HG03060 (cell line): ENCODE measurements around the gene NPIPA5.
"Not testable (repeated sequence)": the region's sequence is repeated elsewhere in the genome, so short reads cannot be mapped to it uniquely, and the experiment has no call there.

Source experiments
- ATAC-seq: cut with Tn5 transposase; IDR thresholded peaks from one replicate; pipeline ENCODE4 v1.9.1; 2021; ENCODE audit warnings: low read depth, moderate number of reproducible peaks; ENCODE audit not compliant: unreplicated experiment

Gene NPIPA5

DNA sequence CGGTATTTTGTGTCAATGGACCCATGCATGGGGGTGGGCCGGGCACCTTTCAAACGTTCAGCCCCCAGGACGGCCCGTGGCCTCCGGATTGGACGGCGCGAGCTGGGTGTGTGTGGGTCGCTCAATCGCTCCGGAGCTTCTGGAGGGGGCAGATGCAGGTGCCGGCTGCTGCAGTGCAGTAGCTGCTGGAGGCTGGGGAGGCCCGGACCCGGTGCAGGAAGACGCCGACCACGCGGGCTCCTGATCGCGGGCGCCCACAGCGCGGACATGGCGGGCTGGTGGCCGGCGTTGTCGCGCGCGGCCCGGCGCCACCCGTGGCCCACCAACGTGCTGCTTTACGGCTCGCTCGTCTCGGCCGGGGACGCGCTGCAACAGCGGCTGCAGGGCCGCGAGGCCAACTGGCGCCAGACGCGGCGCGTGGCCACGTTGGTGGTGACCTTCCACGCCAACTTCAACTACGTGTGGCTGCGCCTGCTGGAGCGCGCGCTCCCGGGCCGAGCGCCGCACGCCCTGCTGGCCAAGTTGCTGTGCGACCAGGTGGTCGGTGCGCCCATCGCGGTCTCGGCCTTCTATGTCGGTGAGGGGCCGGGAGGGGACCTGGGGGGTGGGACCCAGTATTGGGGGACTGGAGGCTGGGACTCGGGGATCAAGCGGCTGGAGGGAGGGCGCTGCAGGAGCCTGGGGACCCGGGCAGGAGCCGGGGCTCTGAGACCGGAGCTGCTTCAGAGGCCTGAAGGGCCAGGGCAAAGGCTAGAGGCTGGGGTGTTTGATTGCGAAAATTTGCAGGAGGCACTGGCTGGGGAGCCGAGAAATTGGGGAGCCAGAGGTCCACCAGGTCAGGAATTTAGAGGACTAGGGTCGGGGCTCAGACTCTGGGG lies 17.8 kb upstream of the NPIPA5 start, which contains the start of gene MPV17L:
Gene MPV17L, plus strand, starts transcription at position 124 of the 878 bp plus-strand sequence. Its CDS starts 144 bp downstream, at position 268.
- ATAC-seq = not testable (repeated sequence)

DNA sequence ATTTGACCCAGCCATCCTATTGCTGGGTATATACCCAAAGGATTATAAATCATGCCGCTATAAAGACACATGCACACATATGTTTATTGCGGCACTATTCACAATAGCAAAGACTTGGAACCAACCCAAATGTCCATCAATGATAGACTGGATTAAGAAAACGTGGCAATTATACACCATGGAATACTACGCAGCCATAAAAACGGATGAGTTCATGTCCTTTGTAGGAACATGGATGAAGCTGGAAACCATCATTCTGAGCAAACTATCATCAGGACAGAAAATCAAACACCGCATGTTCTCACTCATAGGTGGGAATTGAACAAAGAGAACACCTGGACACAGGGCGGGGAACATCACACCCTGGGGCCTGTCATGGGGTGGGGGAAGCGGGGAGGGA lies 14.9 kb upstream of the NPIPA5 start:
- not testable (repeated sequence) for ATAC-seq

DNA sequence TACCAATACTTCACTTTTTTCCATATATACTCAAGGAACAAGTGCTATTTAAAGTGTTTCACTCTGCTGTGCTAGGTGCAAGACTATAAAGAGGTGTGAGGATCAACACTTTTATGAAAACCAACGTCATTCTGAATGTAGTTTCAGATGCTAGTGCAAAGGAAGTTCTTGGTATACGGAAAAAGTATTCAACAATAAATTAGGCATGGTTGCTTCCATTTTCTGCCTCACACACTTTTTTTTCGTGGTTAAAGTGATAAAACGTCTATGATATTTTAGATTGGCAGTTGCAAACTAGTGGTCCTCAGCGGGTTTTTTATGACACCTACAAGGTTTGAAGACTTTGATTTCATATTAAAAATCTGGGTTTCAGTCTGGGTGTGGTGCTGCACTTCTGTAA lies 11.8 kb upstream of the NPIPA5 start:
- not testable (repeated sequence) for ATAC-seq

DNA sequence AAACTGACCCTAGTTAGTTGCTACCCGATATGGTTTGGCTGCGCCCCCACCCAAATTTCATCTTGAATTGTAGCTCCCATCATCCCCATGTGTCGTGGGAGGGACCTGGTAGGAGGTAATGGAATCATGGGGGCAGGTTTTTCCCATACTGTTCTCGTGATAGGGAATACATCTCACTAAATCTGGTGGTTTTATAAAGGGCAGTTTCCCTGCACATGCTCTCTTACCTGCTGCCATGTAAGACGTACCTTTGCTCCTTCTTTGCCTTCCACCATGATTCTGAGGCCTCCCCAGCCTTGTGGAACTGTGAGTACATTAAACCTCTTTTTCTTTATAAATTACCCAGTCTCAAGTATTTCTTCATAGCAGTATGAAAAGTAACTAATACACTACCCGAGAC lies 10.0 kb upstream of the NPIPA5 start:
- not testable (repeated sequence) for ATAC-seq

DNA sequence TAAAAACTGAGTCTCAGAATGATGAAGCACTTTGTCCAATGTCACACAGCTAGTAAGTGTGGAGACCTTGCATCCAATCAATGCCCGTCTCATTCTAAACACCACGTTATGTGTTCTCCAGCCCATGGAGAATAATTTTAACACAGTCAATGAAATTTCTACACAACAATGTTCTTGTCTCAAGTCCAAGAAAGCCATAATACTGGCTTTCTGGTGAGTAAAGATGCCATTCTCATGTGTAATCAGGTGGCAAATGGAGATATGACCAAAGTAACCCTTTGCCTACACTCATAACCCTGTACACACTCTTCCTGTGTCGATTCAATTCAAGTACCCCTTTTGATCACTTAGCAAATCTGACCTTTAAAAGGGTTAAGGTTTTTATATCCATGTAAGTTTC lies 4.7 kb upstream of the NPIPA5 start:
- ATAC-seq = not testable (repeated sequence)

DNA sequence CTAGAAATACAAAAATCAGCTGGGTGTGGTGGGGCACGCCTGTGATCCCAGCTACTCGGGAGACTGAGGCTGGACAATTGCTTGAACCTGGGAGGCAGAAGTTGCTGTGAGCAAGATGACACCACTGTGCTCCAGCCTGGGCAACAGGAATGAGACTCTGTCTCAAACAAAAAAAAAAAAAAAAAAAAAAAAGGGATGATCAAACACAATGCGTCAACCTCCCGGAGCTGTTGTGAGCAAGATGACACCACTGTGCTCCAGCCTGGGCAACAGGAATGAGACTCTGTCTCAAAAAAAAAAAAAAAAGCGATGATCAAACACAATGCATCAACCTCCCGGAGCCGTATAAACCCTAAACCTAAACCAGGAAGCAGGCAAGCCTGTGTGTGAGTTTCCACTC lies 20.6 kb downstream of the NPIPA5 start:
- not testable (repeated sequence) for ATAC-seq

DNA sequence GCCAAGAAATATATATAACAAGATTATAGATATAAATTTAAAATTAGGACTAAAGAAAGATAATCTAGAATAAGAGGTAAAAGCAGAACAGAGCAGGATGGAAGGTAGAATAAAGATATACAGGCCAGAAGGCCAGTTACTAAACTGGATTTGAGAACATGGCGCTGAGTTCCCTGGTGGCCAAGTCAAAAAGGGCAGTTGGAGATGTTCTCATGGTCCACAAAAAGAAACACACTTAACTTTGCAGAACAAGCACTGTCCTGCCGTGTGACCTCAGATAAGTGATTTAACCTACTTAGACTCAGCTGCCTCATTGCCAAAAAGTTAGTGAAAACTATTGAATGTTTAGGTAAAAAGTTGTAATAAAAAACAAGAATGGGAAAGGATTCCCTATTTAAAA lies 23.2 kb downstream of the NPIPA5 start:
- ATAC-seq = not testable (repeated sequence)

DNA sequence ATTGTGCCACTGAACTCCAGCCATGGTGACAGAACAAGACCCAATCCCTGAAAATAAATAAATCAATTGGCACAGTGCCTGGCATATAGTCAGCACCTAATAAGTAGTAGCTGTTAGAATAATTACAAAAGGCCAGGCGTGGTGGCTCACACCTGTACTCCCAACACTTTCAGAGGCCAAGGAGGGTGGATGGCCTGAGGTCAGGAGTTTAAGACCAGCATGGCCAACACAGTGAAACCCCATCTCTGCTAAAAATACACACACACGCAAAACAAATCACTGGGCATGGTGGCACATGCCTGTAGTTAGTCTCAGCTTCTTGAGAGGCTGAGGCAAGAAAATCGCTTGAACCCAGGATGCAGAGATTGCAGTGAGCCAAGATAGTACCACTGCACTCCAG lies 25.2 kb downstream of the NPIPA5 start:
- not testable (repeated sequence) for ATAC-seq

DNA sequence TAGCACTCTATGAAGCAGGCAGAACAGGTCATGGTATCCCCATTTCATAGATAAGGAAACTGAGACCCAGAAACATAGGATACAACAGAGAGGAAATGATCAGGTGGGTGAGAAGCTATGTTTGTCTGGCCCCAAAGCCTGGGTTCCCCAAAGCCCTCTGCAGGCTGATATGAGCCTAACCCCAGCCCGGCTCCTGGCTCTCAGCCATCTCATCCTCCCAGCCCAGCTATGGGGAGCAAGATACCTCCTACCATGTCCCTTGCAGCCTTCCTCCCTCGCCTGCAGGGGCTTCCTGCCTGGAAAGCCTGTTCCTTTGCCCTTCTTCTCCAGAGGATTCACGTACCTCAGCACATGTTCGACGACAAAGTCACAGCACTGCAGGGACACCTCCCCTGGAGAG lies 26.3 kb downstream of the NPIPA5 start:
- not testable (repeated sequence) for ATAC-seq

DNA sequence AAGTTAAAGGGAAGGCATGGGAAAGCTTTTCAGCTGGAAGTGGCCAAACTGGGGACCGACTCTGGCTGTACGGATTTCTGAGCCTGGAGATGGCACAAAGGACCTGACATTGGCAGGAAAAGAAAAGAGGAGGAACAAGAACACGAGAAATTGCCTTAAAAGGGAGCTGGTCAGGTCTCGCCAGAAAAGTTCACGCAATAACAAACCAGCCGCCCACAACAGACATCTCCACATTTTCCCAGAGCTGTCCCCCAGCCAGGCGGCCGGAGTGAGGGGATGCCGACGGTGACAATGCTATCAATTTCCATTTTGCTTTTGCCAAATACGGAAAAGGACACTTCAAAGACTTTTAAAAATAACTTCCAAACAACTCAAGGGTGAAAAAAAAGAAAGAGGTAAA lies 26.8 kb downstream of the NPIPA5 start:
- ATAC-seq = not testable (repeated sequence)

DNA sequence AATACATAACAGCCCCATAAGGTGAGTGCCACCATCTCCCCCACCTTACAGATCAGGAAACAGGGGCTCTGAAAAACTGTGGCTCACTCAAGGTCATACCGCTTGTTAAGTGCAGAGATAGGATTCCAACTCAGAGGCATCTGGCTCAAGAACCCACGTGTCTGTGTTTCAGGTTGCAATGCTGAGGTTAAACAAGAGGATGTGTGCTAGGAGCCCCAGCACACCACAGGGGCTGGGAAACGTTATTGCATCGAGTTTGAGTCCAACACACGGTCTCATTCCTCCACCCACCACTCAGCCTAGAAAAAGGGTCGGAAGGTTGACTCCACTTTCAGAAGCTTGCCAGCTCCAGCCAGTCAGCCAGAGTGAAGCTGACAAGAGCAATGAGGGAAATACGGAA lies 29.4 kb downstream of the NPIPA5 start:
- not testable (repeated sequence) for ATAC-seq

DNA sequence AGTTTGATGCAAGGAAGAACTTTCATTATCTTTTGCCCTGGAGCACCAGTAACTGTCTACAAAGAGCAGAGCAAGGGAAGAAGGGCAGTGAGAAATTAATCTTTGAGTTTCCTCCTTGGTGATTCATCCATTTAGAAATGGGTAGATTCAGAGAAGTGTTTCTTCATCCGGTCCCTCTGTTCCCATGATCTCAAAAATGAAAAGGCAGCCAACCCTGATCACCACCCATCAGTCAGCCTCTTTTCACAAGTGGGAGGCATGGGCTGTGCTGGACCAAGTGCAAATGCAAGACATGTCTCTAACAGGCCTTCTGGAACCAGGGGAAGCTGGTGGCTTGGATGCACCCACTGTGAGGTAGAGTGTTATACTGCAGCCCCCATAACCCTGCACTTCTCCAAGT lies 35.8 kb downstream of the NPIPA5 start:
- ATAC-seq = not testable (repeated sequence)

DNA sequence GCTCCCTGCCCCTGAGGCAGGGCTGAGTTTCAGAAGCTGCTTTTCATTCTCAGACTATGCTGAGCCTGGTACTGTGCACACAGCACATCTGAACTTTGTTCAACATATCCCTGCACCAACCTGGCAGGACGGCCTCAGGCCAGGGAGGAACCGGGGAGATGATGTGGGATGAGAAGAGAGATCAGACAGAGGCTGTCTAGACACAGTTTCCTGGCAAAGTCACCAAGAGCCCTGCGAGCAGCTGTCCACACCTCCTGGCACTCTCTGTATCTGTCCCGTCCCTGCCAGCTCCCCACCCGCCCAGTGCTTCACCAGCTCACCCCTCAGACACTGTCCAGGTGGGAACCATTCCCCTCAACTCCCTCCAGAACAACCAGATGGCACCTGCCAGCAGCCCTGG lies 39.1 kb downstream of the NPIPA5 start:
- not testable (repeated sequence) for ATAC-seq

DNA sequence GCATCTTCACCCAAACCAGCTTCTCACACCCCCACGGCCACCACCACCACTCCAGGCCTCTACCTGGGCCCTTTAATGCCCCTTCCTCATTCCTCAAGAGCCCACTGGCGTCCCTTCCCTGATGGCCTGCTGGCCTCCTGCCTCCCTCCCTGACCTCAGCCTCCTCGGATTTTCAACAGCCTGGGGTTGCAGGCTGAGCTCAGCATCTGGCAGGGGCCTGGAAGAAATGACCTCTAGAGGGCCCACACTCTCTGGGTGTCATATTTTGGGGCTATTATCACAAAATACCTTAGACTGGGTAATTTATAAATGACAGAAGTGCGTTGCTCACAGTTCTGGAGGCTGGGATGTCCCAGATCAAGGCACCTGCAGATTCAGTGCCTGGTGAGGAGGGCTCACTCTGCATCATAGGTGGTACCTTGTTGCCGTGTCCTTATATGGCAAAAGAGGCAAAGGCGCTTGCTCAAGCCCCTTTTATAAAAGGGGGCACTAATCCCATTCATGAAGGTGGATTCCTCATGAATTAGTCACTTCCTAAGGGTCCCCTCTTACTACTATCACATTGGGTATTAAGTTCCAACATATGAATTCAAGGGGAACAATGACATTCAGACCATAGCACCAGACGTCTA lies 40.0 kb downstream of the NPIPA5 start:
- ATAC-seq = not testable (repeated sequence)

DNA sequence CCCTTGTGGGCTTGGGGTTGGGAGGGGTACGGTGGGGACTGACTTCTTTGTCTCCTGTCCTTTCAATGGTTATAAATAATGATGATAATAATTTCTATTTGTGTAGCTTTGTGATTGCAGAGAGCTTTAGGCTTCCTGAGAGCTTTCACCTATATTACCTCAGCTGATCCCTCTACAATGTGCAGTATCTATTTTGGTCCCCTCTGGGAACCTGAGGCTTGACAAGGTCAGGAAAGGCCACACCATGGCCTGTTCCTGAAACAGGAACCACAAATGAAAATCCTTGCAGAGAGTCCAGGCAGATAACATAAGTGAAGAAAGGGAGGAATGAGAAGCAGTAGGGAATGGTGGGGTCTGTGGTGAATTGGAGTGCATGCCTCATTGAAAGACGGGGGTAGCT lies 42.5 kb downstream of the NPIPA5 start:
- ATAC-seq = not testable (repeated sequence)

DNA sequence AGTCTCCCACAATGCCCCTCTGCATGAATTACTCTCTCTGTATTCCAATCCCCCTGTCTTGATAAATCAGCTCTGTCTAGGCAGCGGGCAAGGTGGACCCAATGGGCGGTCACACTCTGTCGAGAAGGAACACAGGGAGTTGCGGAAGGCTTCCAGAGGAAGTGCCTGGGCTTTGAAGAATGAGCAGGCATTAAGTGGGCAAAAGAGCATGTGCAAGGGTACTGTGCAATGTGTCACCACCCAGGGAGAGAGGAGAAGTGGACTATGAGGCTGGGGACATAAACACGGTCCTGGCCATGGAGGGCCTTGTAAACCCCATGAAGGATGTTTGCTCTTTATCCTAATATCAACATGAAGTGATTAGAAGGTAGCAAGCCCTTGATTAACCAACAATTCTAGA lies 44.1 kb downstream of the NPIPA5 start:
- ATAC-seq = not testable (repeated sequence)

DNA sequence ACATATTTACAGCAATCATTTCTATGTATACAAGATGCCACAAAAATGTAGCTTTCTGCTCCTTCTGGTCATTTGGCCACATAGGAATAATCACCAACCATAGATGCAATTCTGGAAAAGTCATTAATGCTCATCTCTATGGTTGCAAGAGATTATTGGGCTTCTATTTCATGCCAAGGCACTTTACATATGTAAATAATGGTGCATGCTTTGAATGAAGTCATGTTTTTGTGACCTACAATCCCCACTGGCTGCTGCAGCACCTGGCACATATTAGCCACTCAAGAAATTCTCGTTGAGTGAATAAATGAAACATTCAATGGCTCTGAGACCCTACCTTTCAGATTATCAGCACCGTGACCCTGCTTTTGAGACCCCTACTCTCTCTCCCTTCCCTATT lies 47.1 kb downstream of the NPIPA5 start:
- ATAC-seq = not testable (repeated sequence)

DNA sequence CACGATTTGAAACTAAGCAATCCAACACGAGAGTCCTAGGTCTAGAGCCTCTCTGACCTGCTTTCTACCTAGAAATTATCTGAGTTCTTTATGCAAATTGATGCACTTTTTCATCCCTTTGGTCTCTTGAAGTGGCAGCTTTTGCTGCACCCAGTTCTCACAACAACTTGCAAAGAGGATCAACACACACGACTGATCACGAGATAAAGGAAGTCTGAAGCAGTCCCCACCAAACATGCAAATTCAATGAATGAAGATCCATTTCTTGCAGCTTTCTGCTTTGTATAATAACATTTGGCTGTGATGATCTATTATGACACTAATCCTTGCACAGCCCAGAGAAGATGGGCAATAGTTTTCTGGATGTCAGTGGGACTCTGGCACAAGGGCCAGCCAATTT lies 53.1 kb downstream of the NPIPA5 start:
- not testable (repeated sequence) for ATAC-seq

DNA sequence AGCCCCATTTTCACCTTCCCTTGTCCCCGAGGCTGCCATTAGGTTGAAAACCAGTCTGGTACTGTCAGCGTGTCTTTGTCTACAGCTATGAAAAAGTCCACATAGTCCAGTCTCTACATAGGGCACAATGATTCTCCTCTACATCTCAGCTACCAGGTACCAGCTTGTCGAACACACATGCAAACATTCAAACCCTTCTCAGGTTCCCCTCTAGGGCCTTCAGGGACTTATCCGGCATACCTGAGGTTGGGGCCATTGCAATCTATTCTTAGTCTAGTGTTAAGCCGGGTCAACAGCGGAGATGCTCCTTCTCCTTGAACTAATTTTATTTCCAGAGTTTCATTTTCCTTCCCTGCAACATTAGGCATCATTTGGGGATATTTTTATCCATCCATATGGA lies 54.7 kb downstream of the NPIPA5 start:
- ATAC-seq = not testable (repeated sequence)

DNA sequence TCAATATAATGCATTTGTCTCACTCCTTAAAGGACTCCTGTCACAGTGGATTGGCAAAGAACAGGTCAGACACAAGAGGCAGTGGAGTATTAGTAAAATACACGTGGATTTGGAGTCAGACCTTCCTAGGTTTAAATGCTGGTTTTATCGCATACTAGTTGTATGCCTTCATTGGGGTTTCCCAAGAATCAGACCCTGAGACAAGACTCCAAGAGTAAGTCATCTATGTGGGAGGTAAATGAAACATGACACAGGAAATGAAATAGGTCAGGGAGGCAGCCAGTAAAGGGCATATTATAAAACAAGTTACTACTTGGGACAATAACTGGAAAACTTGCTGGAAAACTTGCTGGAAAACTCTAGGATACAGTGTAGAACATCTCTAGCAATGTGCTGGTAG lies 56.9 kb downstream of the NPIPA5 start:
- ATAC-seq = not testable (repeated sequence)

DNA sequence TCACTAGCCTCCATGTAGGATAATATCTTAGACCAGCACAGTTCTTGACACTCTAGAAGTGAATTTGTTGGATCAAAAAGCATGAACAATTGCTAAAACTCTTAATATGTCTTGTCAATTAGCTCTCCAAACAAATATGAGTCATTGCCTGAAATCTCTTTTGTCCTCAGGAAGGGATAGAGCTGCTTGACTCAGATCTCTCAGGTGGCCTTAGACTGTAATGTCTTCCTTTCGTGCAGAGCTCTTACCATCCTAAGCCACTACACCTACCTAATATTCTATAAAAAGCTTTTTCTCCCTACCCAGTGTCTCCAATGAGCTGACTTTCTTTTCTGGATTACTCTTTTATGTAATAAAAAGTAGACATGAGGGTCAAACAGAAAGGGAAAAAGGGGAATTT lies 63.5 kb downstream of the NPIPA5 start:
- not testable (repeated sequence) for ATAC-seq
